ENCODE data around the gene ANO3.

DNA sequence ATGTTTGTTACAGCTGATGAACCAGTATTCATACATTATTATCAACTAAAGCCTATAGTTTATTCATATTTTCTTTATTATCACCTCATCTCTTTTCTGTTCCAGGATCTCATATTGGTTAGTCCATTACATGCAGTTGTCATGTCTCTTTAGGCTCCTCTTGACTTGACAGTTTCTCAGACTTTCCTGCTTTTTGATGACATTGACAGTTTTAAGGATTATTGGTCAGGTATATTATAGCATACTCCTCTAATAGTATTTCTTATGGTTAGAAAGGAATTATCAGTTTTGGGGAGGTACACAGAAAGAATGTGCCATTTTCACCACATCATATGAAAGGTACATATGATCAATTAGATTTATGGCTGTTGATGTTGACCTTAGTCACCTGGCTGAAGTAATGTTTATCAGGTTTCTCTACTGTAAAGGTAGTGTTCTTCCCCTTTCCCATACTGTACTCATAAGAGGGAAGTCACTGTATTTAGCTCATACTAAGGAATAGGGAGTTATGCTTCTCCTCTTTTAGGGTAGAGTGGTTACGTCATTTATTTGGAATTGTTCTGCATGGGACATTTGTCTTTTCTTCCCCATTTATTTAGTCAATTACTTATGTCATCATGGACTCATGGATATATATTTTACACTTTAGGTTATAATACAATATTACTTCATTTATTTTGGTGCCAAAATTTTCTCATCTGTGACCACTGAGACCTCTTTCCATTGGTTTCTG is 9.4 kb upstream of the ANO3 start:
- TF ChIP-seq, protein P1, sequence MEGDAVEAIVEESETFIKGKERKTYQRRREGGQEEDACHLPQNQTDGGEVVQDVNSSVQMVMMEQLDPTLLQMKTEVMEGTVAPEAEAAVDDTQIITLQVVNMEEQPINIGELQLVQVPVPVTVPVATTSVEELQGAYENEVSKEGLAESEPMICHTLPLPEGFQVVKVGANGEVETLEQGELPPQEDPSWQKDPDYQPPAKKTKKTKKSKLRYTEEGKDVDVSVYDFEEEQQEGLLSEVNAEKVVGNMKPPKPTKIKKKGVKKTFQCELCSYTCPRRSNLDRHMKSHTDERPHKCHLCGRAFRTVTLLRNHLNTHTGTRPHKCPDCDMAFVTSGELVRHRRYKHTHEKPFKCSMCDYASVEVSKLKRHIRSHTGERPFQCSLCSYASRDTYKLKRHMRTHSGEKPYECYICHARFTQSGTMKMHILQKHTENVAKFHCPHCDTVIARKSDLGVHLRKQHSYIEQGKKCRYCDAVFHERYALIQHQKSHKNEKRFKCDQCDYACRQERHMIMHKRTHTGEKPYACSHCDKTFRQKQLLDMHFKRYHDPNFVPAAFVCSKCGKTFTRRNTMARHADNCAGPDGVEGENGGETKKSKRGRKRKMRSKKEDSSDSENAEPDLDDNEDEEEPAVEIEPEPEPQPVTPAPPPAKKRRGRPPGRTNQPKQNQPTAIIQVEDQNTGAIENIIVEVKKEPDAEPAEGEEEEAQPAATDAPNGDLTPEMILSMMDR (IDR thresholded peaks at IDR 0.05), result no peak
- TF ChIP-seq POLR2A (IDR thresholded peaks at IDR 0.05) (no peak), POLR2AphosphoS5 (IDR thresholded peaks at IDR 0.05) (no peak)

Measured in gastroesophageal sphincter (tissue), 3 donors.